GM12878 (cell line): ENCODE results near the gene DMD.

ENCODE experiments used
- NFYB ChIP-seq: IDR thresholded peaks from 2 replicates; pipeline ENCODE4 v1.6.1; 2011; ENCODE audit warnings: low read depth, mild to moderate bottlenecking, low read length, improper control_type of control experiment, moderate library complexity; ENCODE audit not compliant: insufficient read depth
- POLR2A ChIP-seq: IDR thresholded peaks from 2 replicates; pipeline ENCODE4 v1.6.1; 2011; ENCODE audit warnings: low read depth, mild to moderate bottlenecking, low read length

DNA sequence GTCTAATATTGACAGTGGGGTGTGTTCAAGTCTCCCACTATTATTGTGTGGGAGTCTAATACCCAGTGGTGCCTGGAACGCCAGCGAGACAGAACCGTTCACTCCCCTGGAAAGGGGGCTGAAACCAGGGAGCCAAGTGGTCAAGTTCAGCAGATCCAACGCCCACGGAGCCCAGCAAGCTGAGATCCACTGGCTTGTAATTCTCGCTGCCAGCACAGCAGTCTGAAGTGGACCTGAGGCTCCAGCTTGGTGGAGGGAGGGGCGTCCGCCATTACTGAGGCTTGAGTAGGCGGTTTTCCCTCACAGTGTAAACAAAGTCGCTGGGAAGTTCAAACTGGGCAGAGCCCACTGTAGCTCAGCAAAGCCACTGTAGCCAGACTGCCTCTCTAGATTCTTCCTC, 407.3 kb downstream of the DMD start:
- no peak for TF ChIP-seq NFYB
- TF ChIP-seq POLR2A, result no peak
